HG02588 (cell line): Measurements from ENCODE around the gene MSMP.

Source experiments
- ATAC-seq: cut with Tn5 transposase; IDR thresholded peaks from one replicate; pipeline ENCODE4 v1.9.1; 2021; ENCODE audit warnings: mild to moderate bottlenecking, moderate library complexity; ENCODE audit not compliant: unreplicated experiment

MSMP gene

DNA sequence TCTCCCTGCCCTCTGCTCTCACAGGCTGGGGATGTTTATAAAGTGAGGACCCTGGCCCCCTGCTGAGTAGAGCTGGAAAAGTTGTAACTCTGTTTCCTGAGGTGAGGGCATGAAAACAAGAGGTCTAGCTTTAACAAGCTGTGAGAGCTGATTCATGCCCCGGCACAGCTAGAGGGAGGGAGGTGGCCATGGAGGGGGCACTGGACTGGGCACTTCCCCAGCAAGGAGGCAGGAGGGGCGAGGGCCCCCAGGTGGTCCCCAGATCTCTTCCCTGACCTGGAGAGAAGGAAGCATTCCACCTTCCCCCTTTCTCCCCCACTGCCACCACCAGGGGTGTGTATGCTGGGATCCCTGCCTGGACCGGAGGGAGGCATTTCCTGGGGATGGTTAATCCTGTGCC is at the start of gene MSMP:
Gene MSMP (minus strand): TSS at position 13 of the 400 bp plus-strand sequence. CDS start 147 bp downstream, outside the sequence.
- no peak for ATAC-seq

GRCh38 chr9:35801328-35802128 is 47.5 kb upstream of the MSMP start:
- ATAC-seq, result no peak

DNA sequence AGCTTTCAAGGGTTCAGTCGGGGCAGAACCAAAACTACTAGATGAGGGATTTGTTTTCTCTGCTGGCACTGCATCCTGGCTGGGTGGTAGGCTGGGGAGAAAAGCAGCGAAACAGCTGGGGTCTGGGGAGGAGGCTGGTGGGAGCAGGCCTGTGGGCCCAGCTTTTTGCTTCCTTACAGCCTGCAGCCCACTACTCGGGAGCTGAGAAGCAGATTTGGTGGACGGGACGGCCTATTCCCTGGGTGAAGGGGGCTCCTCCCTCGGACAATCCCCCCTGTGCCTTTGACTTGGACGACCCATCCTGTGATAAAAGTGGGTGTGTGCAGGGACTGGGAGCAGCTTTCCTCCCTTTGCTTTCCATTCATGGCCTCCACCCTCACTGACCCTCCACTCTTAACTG is 46.5 kb upstream of the MSMP start:
- ATAC-seq, result no peak

GRCh38 chr9:35798658-35799374 is 44.7 kb upstream of the MSMP start:
- peak; percentile 47 for ATAC-seq

- ATAC-seq, result no peak
Measured at GRCh38 chr9:35797311-35798109, 43.4 kb upstream of the MSMP start.

DNA sequence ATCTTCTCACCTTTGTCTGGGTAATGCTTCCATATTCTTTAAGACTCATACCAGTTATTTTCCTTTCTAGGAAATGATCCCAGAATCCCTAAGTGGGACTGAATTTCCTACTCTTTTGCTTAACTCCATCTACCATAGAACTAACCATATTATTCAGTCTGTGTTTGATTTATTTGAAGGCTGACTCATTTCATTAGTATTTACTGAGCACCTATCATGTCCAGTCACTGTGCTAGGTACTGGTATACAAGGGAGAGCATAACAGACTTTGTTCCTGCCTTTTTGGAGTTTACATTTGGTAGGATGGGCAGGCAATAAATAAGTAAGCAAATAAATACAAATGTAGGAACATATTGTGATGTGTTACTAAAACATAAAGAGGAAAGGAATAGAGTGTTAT is 41.6 kb upstream of the MSMP start:
- no peak for ATAC-seq

DNA sequence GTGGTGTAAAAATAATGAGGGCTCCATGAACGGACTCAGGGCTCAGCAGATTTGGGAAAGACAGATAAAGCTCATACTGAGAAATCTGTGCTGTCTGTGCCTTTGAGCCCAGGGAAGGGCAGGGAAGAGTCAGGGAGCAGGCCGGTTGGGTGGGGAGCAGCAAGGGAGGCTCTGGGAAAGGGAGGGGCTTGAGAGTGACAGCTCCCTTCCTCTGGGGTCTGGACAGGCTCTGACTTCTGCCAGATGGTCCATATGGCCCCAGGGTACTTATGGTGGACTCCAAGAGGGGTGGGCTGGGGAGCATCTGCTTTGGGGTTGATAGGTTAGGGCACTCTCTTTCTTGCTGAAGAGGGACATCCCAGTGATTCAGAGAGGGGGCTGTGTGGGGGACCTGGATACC is 39.4 kb upstream of the MSMP start:
- ATAC-seq, result no peak

DNA sequence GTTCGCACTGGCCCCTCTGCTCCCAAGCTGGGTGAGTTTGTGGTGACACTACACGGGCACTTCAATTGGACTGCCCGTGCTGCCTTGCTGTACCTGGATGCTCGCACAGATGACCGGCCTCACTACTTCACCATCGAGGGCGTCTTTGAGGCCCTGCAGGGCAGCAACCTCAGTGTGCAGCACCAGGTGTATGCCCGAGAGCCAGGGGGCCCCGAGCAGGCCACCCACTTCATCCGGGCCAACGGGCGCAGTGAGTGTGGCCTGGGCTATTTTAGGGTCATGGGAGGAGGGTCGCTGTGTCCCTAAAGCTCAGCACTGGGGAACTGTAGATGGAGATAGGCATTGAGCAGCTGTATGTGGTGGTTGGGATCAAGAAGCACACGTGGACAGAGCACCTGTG is 38.8 kb upstream of the MSMP start:
- ATAC-seq, result no peak

DNA sequence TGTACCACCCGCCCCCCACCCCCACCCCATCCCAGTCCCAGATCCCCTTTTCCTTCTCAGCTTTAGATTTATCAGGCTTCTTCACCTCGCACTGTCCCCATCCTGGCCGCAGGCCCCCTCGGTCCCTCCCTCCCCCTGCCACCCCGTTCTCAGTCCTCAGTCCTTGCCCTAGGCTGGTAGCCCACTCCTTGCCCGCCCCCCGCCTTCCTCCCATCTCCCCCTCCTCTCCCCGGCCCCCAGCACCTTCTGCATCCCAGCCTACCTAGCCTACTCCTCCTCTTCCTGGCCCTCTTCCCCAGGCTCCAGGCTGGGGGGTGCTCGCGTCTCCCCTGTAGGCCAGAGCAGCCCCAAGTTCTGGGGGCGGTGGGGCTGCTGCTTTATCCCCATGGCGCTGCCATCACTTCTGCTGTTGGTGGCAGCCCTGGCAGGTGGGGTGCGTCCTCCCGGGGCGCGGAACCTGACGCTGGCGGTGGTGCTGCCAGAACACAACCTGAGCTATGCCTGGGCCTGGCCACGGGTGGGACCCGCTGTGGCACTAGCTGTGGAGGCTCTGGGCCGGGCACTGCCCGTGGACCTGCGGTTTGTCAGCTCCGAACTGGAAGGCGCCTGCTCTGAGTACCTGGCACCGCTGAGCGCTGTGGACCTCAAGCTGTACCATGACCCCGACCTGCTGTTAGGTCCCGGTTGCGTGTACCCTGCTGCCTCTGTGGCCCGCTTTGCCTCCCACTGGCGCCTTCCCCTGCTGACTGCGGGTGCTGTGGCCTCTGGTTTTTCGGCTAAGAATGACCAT is 38.1 kb upstream of the MSMP start:
- no peak for ATAC-seq

- ATAC-seq, result no peak
Measured at GRCh38 chr9:35791297-35791921, 37.3 kb upstream of the MSMP start, which contains the start of gene NPR2. Gene NPR2 (plus strand): TSS chr9:35791591. CDS start chr9:35792409, 818 bp downstream.

GRCh38 chr9:35790385-35791296 is 36.6 kb upstream of the MSMP start:
- no peak for ATAC-seq

DNA sequence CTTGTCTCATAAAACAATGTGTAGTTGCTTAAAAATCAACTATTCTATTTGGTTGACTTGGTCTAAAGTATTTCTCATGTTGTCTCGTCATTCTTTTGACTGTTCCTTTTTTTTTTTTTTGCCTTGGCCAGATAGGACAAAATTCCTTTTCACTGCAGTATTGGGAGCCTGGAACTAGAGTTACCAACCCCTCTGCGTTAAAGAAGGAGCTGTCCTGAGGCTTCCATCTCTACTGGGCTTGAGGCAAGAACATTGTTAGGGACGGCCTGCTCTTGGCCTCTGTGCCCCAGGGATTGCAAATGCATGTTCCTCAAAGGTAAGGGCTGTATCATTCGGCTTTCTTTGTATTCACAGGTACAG is 35.9 kb upstream of the MSMP start:
- ATAC-seq, result no peak

DNA sequence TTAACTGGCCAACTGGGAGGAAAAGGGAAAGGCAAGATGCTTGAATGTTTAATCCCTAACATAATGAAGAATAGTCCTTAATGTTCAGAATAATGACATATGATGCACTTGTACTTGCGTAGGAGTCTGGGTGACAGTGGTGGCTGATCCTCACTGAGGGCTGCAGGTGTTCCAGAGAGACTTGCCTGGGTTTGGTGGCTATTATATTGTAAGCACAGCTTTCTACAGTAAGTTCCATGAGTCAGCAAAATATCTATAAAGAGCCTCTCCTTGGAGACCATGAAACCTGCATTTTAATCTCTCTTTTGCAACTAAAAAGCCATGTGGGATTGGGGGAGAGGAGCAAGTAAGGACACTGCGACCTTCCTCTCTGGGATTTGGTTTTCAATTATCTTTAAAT is 35.5 kb upstream of the MSMP start:
- ATAC-seq, result no peak

DNA sequence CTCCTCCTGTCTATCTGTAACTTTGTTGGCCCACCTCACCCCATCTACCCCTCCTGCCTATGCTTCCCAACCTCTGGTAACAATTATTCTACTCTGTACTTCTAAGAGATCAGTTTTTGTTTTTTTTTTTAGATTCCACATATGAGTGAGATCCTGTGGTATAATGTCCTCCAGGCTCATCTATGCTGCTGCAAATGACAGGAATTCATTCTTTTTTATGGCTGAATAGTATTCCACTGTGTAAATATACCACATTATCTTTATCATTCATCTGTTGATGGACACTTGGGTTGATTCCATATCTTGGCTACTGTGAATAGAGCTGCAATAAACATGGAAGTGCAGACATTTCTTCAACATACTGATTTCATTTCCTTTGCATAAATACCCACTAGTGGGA is 29.3 kb upstream of the MSMP start:
- no peak for ATAC-seq

DNA sequence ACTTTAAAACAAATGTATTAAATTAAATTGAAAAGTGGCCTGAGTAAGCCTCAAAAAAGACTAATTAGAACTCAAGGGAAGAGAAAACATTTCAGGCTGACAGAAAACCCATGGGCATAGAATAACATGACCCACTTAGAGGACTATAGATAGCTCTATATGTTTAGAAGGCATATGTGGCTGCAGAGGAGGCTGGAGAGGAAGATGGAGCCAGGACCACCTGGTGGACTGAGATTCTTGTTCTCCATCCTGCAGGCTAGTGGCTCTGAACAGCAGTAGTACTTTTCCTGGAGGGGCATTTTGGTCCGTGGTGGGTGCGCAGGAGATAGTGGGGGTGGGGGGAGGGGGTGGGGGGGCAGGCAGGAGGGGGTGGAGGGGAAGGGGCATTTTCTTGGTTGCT is 27.0 kb upstream of the MSMP start:
- no peak for ATAC-seq

- no peak for ATAC-seq
Measured at GRCh38 chr9:35778496-35778895, 24.4 kb upstream of the MSMP start.

DNA sequence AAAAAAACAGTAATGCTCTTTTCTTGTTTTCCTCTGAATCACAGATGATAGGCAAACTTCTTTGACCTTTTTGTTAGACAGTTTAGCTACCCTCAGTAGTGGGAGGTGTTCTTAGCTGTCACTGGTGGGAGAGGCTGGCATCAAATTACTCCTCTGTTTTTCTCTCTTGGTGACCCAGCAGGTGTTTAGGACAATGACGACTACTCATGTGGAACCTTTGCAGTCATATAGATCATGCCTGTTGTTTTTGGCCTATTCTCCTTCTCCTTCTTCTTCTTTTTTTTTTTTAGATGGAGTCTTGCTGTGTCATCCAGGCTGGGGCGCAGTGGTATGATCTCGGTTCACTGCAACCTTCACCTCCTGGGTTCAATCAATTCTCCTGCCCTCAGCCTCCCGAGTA is 21.9 kb upstream of the MSMP start:
- no peak for ATAC-seq

GRCh38 chr9:35774907-35775635 is 21.0 kb upstream of the MSMP start:
- no peak for ATAC-seq

GRCh38 chr9:35771943-35772342 is 17.9 kb upstream of the MSMP start:
- no peak for ATAC-seq
